B cell (primary cell): ENCODE data around the gene ANKS1A. TPM values are rescaled to one million over a fixed set of nuclear protein-coding genes. Genes with fewer than 3 reads are reported as not detected.

ENCODE experiments used
- ATAC-seq: fragments of 200-7000 bp; cut with Tn5 transposase; one replicate; pipeline ENCODE4 v1.10.0; 2021; ENCODE audit warnings: low read depth, mild to moderate bottlenecking, moderate number of reproducible peaks, moderate library complexity
- CTCF ChIA-PET: fragments of 350-600 bp; sonication (Branson Sonifier 250); formaldehyde crosslinking; loops from one replicate; lab custom pipeline; 2021; ENCODE audit warnings: antibody characterized with exemption, inconsistent platforms; lab: Charles Lee
- POLR2A ChIA-PET: fragments of 350-600 bp; sonication (Branson Sonifier 250); formaldehyde crosslinking; loops from one replicate; lab custom pipeline; 2021; ENCODE audit warnings: antibody characterized with exemption; lab: Charles Lee
- DNase-seq: peaks from one replicate; pipeline ENCODE4 v3.0.0; 2013
- H2AFZ ChIP-seq: 2 replicates; pipeline ENCODE4 v1.6.1; 2012; ENCODE audit warnings: mild to moderate bottlenecking, low read depth, low read length; ENCODE audit not compliant: insufficient read depth, poor library complexity, severe bottlenecking
- H3K27ac ChIP-seq, 2 donors: 1 replicate in 1 of 2; 2 replicates in 1 of 2; pipeline ENCODE4 v1.5.1; 2012 to 2013; ENCODE audit warnings: low read length in 2 of 2, mild to moderate bottlenecking in 2 of 2, moderate library complexity in 1 of 2
- H3K27me3 ChIP-seq, 4 experiments: fragments of 200-600 bp in 1 of 4; sonication (generic) in 1 of 4; replicated peaks in 1 of 4; 1 replicate in 2 of 4; 2 replicates in 2 of 4; pipeline versions ENCODE4 v1.6.1 to v1.7.0; 2013 to 2016; ENCODE audit warnings: low read length in 3 of 4, mild to moderate bottlenecking in 2 of 4, mixed read lengths in 1 of 4, moderate library complexity in 1 of 4; ENCODE audit not compliant: insufficient read depth in 4 of 4, control insufficient read depth in 3 of 4; ENCODE audit errors: control extremely low read depth in 1 of 4
- H3K36me3 ChIP-seq, 2 experiments: replicated peaks in 1 of 2; 1 replicate in 1 of 2; 2 replicates in 1 of 2; pipeline versions ENCODE4 v1.6.1 to v1.7.1; 2013; ENCODE audit warnings: low read length in 1 of 2; ENCODE audit not compliant: insufficient read depth in 2 of 2, control insufficient read depth in 1 of 2; ENCODE audit errors: control extremely low read depth in 1 of 2, extremely low read depth in 1 of 2
- H3K4me1 ChIP-seq, 2 donors: fragments of 200-600 bp in 1 of 2; sonication (generic) in 1 of 2; 1 replicate in 1 of 2; 2 replicates in 1 of 2; pipeline versions ENCODE4 v1.5.1 to v1.6.1; 2013 to 2017; ENCODE audit warnings: low read length in 2 of 2; ENCODE audit not compliant: control insufficient read depth in 2 of 2, insufficient read depth in 2 of 2
- H3K4me2 ChIP-seq: replicated peaks from 2 replicates; pipeline ENCODE3; 2012; ENCODE audit warnings: mild to moderate bottlenecking, low read depth, low read length; ENCODE audit not compliant: poor library complexity, severe bottlenecking
- H3K4me3 ChIP-seq, 5 experiments: fragments of 200-600 bp in 1 of 5; sonication (generic) in 1 of 5; 1 replicate in 3 of 5; 2 replicates in 2 of 5; pipeline versions ENCODE4 v1.5.1 to v1.7.0; 2011 to 2016; ENCODE audit warnings: low read length in 4 of 5, mild to moderate bottlenecking in 4 of 5, low read depth in 2 of 5, control low read depth in 1 of 5, moderate library complexity in 1 of 5; ENCODE audit not compliant: insufficient read depth in 1 of 5; ENCODE audit errors: control extremely low read depth in 1 of 5, extremely low read depth in 1 of 5
- H3K79me2 ChIP-seq: fragments of 200-600 bp; sonication (generic); one replicate; pipeline ENCODE4 v1.6.0; 2016; ENCODE audit warnings: low read length; ENCODE audit not compliant: control insufficient read depth, insufficient read depth
- H3K9ac ChIP-seq: fragments of 200-600 bp; sonication (generic); 2 replicates; pipeline ENCODE4 v1.6.1; 2017; ENCODE audit warnings: mild to moderate bottlenecking, low read length, moderate library complexity
- H3K9me3 ChIP-seq, 3 donors: one replicate each; pipeline versions ENCODE4 v1.6.1 to v1.7.1; 2013; ENCODE audit warnings: low read length in 2 of 3; ENCODE audit not compliant: control insufficient read depth in 2 of 3, insufficient read depth in 1 of 3; ENCODE audit errors: control extremely low read depth in 1 of 3
- H4K20me1 ChIP-seq: 2 replicates; pipeline ENCODE4 v1.6.0; 2012; ENCODE audit warnings: mild to moderate bottlenecking, low read length; ENCODE audit not compliant: insufficient read depth, control insufficient read depth, poor library complexity, severe bottlenecking
- H3K27ac Mint-ChIP-seq: one replicate; pipeline ENCODE4 v1.8.0; 2021; ENCODE audit warnings: mixed read lengths
- H3K27me3 Mint-ChIP-seq: one replicate; pipeline ENCODE4 v1.8.0; 2021; ENCODE audit warnings: mixed read lengths
- H3K4me1 Mint-ChIP-seq: one replicate; pipeline ENCODE4 v1.8.0; 2021; ENCODE audit warnings: mixed read lengths
- H3K4me3 Mint-ChIP-seq: one replicate; pipeline ENCODE4 v1.8.0; 2021; ENCODE audit warnings: mixed read lengths
- H3K9me3 Mint-ChIP-seq: one replicate; pipeline ENCODE4 v1.8.0; 2022; ENCODE audit warnings: mixed read lengths; ENCODE audit not compliant: insufficient read depth
- CTCF ChIP-seq: fragments of 200-600 bp; IDR thresholded peaks from one replicate; pipeline ENCODE4 v1.8.0; 2022; ENCODE audit warnings: antibody characterized with exemption, mild to moderate bottlenecking
- EZH2 ChIP-seq: IDR thresholded peaks from 2 replicates; pipeline ENCODE4 v1.6.1; 2012; ENCODE audit warnings: borderline replicate concordance, low read depth, mild to moderate bottlenecking, moderate library complexity, low read length; ENCODE audit not compliant: insufficient read depth, poor library complexity, severe bottlenecking
- WGBS: methylation state at CpG from one replicate; pipeline ENCODE4 v1.1.5; 2013; ENCODE audit warnings: missing lambda C conversion rate; ENCODE audit not compliant: insufficient coverage; 5-methylcytosine and 5-hydroxymethylcytosine counted together
- intact Hi-C: fragments of 100-400 bp; cut with micrococcal nuclease; formaldehyde crosslinking; loops from one replicate; pipeline ENCODE4 v1.10.0; 2022
- polyA plus RNA-seq: library from polyadenylated mRNA; depleted of rRNA; stranded (reverse); fragments of >200 nt; gene quantifications from 2 replicates; pipeline ENCODE4 v1.2.3, GENCODE V29; 2012
- total RNA-seq, 2 donors: library from RNA; stranded (reverse); fragments of 120-200 nt in 1 of 2; gene quantifications; 1 replicate in 1 of 2; 2 replicates in 1 of 2; pipeline versions ENCODE4 v1.2.3 to v1.2.4, GENCODE V29; 2013 to 2022

ANKS1A gene
- total and polyA plus RNA-seq, 2 donors (not counting 1 experiment from before 2014, with no cell fraction given) = 3.4 to 19.7 TPM

GRCh38 chr6:35084511-35085203, 195.6 kb downstream of the ANKS1A start:
- Mint-ChIP-seq H3K4me1 (no peaks in the 10 kb centered on the region), H3K27ac (no peak overlapping the region), H3K27me3 (no peaks in the 10 kb centered on the region), H3K9me3 (no peaks in the 10 kb centered on the region), H3K4me3 (no peak overlapping the region)
- H3K27ac ChIP-seq = no peak overlapping the region
- 94% methylated on average over 10 of the region's 12 CpGs for WGBS
- no peak overlapping the region for H2AFZ ChIP-seq
- H3K4me1 ChIP-seq = no peaks in the 10 kb centered on the region
- intact Hi-C loops = no loop called here
- no peaks in the 10 kb centered on the region for H3K79me2 ChIP-seq
- ATAC-seq (no peak), DNase-seq (no peak)
- peaks cover 0 to 33% of the 10 kb centered on the region in 2 experiments for H3K36me3 ChIP-seq
- POLR2A ChIA-PET = no interaction called here
- H4K20me1 ChIP-seq = no peaks in the 10 kb centered on the region
- H3K4me2 ChIP-seq = no peak overlapping the region
- CTCF ChIA-PET = no interaction called here
- no peak overlapping the region for H3K9ac ChIP-seq
- no peaks in the 10 kb centered on the region for H3K9me3 ChIP-seq
- TF ChIP-seq CTCF = no peak
- TF ChIP-seq EZH2 = no peak
- H3K4me3 ChIP-seq = no peak overlapping the region
- no peaks in the 10 kb centered on the region for H3K27me3 ChIP-seq
